Uterus (tissue), 2 donors: Measurements from ENCODE around the gene CRIM1.

Experiments
- POLR2A ChIP-seq, 2 donors: fragments of 450-650 bp; IDR thresholded peaks; one replicate each; pipeline ENCODE4 v1.6.1; 2016; ENCODE audit warnings: antibody characterized with exemption in 2 of 2, mild to moderate bottlenecking in 1 of 2, moderate library complexity in 1 of 2
- TF ChIP-seq, protein P1 (sequence below), 4 experiments: fragments of 200-600 bp in 2 of 4; fragments of 450-650 bp in 2 of 4; sonication (generic) in 2 of 4; IDR thresholded peaks; one replicate each; pipeline ENCODE4 v1.5.1; 2016 to 2019; ENCODE audit warnings: antibody characterized with exemption in 4 of 4, mild to moderate bottlenecking in 2 of 4, moderate library complexity in 1 of 4

DNA sequence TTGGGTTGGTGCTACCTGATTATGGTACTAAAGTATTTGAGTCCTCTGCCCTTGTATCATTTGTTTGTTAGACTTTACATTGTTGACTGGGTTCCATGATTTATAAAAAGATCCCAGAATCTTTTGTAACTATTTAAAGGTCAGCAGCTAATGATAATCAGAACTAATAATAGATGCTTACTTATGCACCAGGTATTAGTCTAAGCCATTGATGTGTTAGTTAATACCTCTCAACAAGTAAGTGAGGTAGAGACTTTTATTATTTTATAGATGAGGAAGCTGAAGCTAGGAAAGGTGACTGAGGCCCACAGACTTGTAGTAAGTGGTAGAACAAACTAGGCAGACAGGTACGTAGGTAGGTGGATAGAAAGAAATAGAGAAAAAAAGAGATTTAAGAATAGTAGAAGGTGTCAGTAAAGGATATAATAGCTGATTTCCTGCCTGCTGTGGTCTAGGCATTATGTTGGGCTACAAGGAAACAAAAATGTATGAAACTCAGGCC is 68.1 kb downstream of the CRIM1 start:
- TF ChIP-seq, protein P1, sequence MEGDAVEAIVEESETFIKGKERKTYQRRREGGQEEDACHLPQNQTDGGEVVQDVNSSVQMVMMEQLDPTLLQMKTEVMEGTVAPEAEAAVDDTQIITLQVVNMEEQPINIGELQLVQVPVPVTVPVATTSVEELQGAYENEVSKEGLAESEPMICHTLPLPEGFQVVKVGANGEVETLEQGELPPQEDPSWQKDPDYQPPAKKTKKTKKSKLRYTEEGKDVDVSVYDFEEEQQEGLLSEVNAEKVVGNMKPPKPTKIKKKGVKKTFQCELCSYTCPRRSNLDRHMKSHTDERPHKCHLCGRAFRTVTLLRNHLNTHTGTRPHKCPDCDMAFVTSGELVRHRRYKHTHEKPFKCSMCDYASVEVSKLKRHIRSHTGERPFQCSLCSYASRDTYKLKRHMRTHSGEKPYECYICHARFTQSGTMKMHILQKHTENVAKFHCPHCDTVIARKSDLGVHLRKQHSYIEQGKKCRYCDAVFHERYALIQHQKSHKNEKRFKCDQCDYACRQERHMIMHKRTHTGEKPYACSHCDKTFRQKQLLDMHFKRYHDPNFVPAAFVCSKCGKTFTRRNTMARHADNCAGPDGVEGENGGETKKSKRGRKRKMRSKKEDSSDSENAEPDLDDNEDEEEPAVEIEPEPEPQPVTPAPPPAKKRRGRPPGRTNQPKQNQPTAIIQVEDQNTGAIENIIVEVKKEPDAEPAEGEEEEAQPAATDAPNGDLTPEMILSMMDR (IDR thresholded peaks at IDR 0.05), result no peak
- TF ChIP-seq POLR2A (IDR thresholded peaks at IDR 0.05), result no peak
